ENCODE results near the gene SH3PXD2B.
"Not testable (repeated sequence)": the region's sequence is repeated elsewhere in the genome, so short reads cannot be mapped to it uniquely, and the experiment has no call there.

The SH3PXD2B gene

GRCh38 chr5:172414531-172415361 lies 39.6 kb downstream of the SH3PXD2B start:
- no peak overlapping the region for H3K4me3 Mint-ChIP-seq
- no peaks in the 10 kb centered on the region for H3K9me3 Mint-ChIP-seq
- H3K27me3 Mint-ChIP-seq (ENCODE audit: low read depth) = no peaks in the 10 kb centered on the region
- no peaks in the 10 kb centered on the region for H3K36me3 Mint-ChIP-seq (ENCODE audit: low read depth)
- H3K27ac Mint-ChIP-seq = no peak overlapping the region
- peaks cover 16% of the 10 kb centered on the region for H3K4me1 Mint-ChIP-seq (ENCODE audit: low read depth)

GRCh38 chr5:172413601-172414171 lies 40.6 kb downstream of the SH3PXD2B start:
- H3K27ac Mint-ChIP-seq = no peak overlapping the region
- no peak overlapping the region for H3K4me3 Mint-ChIP-seq
- H3K4me1 Mint-ChIP-seq (ENCODE audit: low read depth) = peaks cover 16% of the 10 kb centered on the region
- H3K9me3 Mint-ChIP-seq = no peaks in the 10 kb centered on the region
- H3K27me3 Mint-ChIP-seq (ENCODE audit: low read depth) = no peaks in the 10 kb centered on the region
- H3K36me3 Mint-ChIP-seq (ENCODE audit: low read depth) = no peaks in the 10 kb centered on the region

GRCh38 chr5:172412724-172413286 lies 41.5 kb downstream of the SH3PXD2B start:
- Mint-ChIP-seq H3K27ac (peak overlapping the region; percentile 21), H3K36me3 (ENCODE audit: low read depth) (no peaks in the 10 kb centered on the region), H3K4me3 (peak overlapping the region; percentile 4)

GRCh38 chr5:172411484-172412072 lies 42.7 kb downstream of the SH3PXD2B start:
- H3K36me3 Mint-ChIP-seq (ENCODE audit: low read depth) = no peaks in the 10 kb centered on the region
- no peak overlapping the region for H3K4me3 Mint-ChIP-seq
- no peak overlapping the region for H3K27ac Mint-ChIP-seq

More at GRCh38 chr5:172412724-172413286, 41.5 kb downstream of the SH3PXD2B start:
- Mint-ChIP-seq H3K27me3 (ENCODE audit: low read depth) (no peaks in the 10 kb centered on the region), H3K9me3 (no peaks in the 10 kb centered on the region), H3K4me1 (ENCODE audit: low read depth) (peaks cover 16% of the 10 kb centered on the region)

GRCh38 chr5:172410662-172411483 lies 43.5 kb downstream of the SH3PXD2B start:
- Mint-ChIP-seq H3K4me1 (ENCODE audit: low read depth) (peaks cover 16% of the 10 kb centered on the region), H3K27me3 (ENCODE audit: low read depth) (no peaks in the 10 kb centered on the region), H3K36me3 (ENCODE audit: low read depth) (no peaks in the 10 kb centered on the region), H3K4me3 (no peak overlapping the region), H3K27ac (no peak overlapping the region), H3K9me3 (no peaks in the 10 kb centered on the region)

More at GRCh38 chr5:172411484-172412072, 42.7 kb downstream of the SH3PXD2B start:
- Mint-ChIP-seq H3K9me3 (no peaks in the 10 kb centered on the region), H3K4me1 (ENCODE audit: low read depth) (peaks cover 16% of the 10 kb centered on the region), H3K27me3 (ENCODE audit: low read depth) (no peaks in the 10 kb centered on the region)

- no peaks in the 10 kb centered on the region for H3K27me3 Mint-ChIP-seq (ENCODE audit: low read depth)
- H3K4me1 Mint-ChIP-seq (ENCODE audit: low read depth) = peaks cover 16% of the 10 kb centered on the region
- H3K27ac Mint-ChIP-seq = no peak overlapping the region
- no peaks in the 10 kb centered on the region for H3K36me3 Mint-ChIP-seq (ENCODE audit: low read depth)
- H3K9me3 Mint-ChIP-seq = no peaks in the 10 kb centered on the region
- no peak overlapping the region for H3K4me3 Mint-ChIP-seq
Observed at GRCh38 chr5:172410160-172410559, 44.2 kb downstream of the SH3PXD2B start.

GRCh38 chr5:172409477-172409876 lies 44.8 kb downstream of the SH3PXD2B start:
- not testable (repeated sequence) for H3K27me3 Mint-ChIP-seq (ENCODE audit: low read depth); H3K36me3 Mint-ChIP-seq (ENCODE audit: low read depth); H3K27ac Mint-ChIP-seq; H3K9me3 Mint-ChIP-seq; H3K4me3 Mint-ChIP-seq
- peaks cover 16% of the 10 kb centered on the region for H3K4me1 Mint-ChIP-seq (ENCODE audit: low read depth)

GRCh38 chr5:172407822-172408221 lies 46.5 kb downstream of the SH3PXD2B start:
- no peaks in the 10 kb centered on the region for H3K9me3 Mint-ChIP-seq
- no peaks in the 10 kb centered on the region for H3K36me3 Mint-ChIP-seq (ENCODE audit: low read depth)
- H3K4me1 Mint-ChIP-seq (ENCODE audit: low read depth) = peaks cover 11% of the 10 kb centered on the region
- H3K27me3 Mint-ChIP-seq (ENCODE audit: low read depth) = no peaks in the 10 kb centered on the region
- H3K27ac Mint-ChIP-seq = no peak overlapping the region
- no peak overlapping the region for H3K4me3 Mint-ChIP-seq

GRCh38 chr5:172407241-172407691 lies 47.1 kb downstream of the SH3PXD2B start:
- H3K4me1 Mint-ChIP-seq (ENCODE audit: low read depth) = peaks cover 6% of the 10 kb centered on the region
- no peak overlapping the region for H3K4me3 Mint-ChIP-seq
- no peaks in the 10 kb centered on the region for H3K9me3 Mint-ChIP-seq
- H3K27ac Mint-ChIP-seq = no peak overlapping the region
- no peaks in the 10 kb centered on the region for H3K36me3 Mint-ChIP-seq (ENCODE audit: low read depth)
- no peaks in the 10 kb centered on the region for H3K27me3 Mint-ChIP-seq (ENCODE audit: low read depth)

- Mint-ChIP-seq H3K27ac (no peak overlapping the region), H3K9me3 (no peaks in the 10 kb centered on the region), H3K27me3 (ENCODE audit: low read depth) (peaks cover 4% of the 10 kb centered on the region), H3K36me3 (ENCODE audit: low read depth) (no peaks in the 10 kb centered on the region), H3K4me3 (no peak overlapping the region), H3K4me1 (ENCODE audit: low read depth) (no peaks in the 10 kb centered on the region)
Observed at GRCh38 chr5:172405226-172406107, 48.9 kb downstream of the SH3PXD2B start.

- H3K36me3 Mint-ChIP-seq (ENCODE audit: low read depth) = no peaks in the 10 kb centered on the region
- peaks cover 4% of the 10 kb centered on the region for H3K27me3 Mint-ChIP-seq (ENCODE audit: low read depth)
- no peak overlapping the region for H3K4me3 Mint-ChIP-seq
- no peaks in the 10 kb centered on the region for H3K9me3 Mint-ChIP-seq
- H3K27ac Mint-ChIP-seq = no peak overlapping the region
- no peaks in the 10 kb centered on the region for H3K4me1 Mint-ChIP-seq (ENCODE audit: low read depth)
Observed at GRCh38 chr5:172404746-172405145, 49.6 kb downstream of the SH3PXD2B start.

GRCh38 chr5:172403817-172404216 lies 50.5 kb downstream of the SH3PXD2B start:
- Mint-ChIP-seq H3K27ac (no peak overlapping the region), H3K36me3 (ENCODE audit: low read depth) (no peaks in the 10 kb centered on the region), H3K4me1 (ENCODE audit: low read depth) (no peaks in the 10 kb centered on the region), H3K27me3 (ENCODE audit: low read depth) (peaks cover 4% of the 10 kb centered on the region), H3K9me3 (no peaks in the 10 kb centered on the region), H3K4me3 (no peak overlapping the region)

GRCh38 chr5:172403189-172403796 lies 51.0 kb downstream of the SH3PXD2B start:
- Mint-ChIP-seq H3K27me3 (ENCODE audit: low read depth) (peaks cover 4% of the 10 kb centered on the region), H3K4me1 (ENCODE audit: low read depth) (no peaks in the 10 kb centered on the region), H3K27ac (no peak overlapping the region), H3K36me3 (ENCODE audit: low read depth) (no peaks in the 10 kb centered on the region), H3K4me3 (no peak overlapping the region), H3K9me3 (no peaks in the 10 kb centered on the region)

Data from T-helper 1 cell treated with Interleukin-12 subunit alpha and Interleukin-12 subunit beta and Interleukin-4 antibody, amounts not matched to agents 30 μg/mL and 1 μg/mL, for 36 hours (primary cell).